ENCODE results near the gene IQSEC1.

DNA sequence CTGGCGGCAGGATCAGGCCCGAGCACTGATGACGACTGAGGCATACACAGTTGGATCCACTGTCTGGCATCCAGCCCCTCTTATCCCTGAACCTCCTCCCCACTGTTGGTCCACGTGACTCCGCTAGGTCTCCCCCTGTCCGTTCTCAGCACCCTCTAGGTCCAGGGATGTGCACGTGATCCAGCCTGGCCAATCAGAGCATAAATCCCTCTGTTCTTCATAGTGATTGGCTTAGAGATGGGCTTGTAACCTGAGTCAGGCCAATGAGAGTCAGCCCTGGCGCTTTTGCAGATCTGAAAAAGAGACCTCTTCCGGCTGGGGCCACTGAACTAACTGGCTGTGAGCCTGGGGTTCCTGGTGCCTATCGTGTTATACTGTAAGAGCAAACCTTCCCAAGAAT is 20.5 kb upstream of the IQSEC1 start:
- no peak for TF ChIP-seq POLR2AphosphoS5 (IDR thresholded peaks at IDR 0.05; ENCODE audit: low read depth, low read length)
- TF ChIP-seq TAF1 (IDR thresholded peaks at IDR 0.05; ENCODE audit: low read depth, low read length), result no peak
- no peak for TF ChIP-seq POLR2A (IDR thresholded peaks at IDR 0.05; ENCODE audit: low read depth, low read length)
- TF ChIP-seq SPI1 (IDR thresholded peaks at IDR 0.05; ENCODE audit: low read depth, low read length), result no peak
